Chondrocyte (in vitro differentiated cells): ENCODE data around the gene RTL1. TPM values are rescaled to one million over a fixed set of nuclear protein-coding genes. Genes with fewer than 3 reads are reported as not detected.

ENCODE experiments used
- DNase-seq: peaks from one replicate; pipeline ENCODE4 v3.0.0; 2021; ENCODE audit warnings: mixed read lengths, low spot score
- H3K27ac Mint-ChIP-seq: one replicate; pipeline ENCODE4 v1.8.0; 2021; ENCODE audit warnings: mild to moderate bottlenecking, moderate library complexity, mixed read lengths; ENCODE audit not compliant: unreplicated experiment
- H3K27me3 Mint-ChIP-seq: 2 replicates; pipeline ENCODE4 v1.8.0; 2021; ENCODE audit warnings: low read depth, mixed read lengths
- H3K36me3 Mint-ChIP-seq: 2 replicates; pipeline ENCODE4 v1.8.0; 2021; ENCODE audit warnings: low read depth, mixed read lengths
- H3K4me1 Mint-ChIP-seq: 2 replicates; pipeline ENCODE4 v1.8.0; 2021; ENCODE audit warnings: low read depth, mild to moderate bottlenecking, mixed read lengths
- H3K4me3 Mint-ChIP-seq: one replicate; pipeline ENCODE4 v1.8.0; 2021; ENCODE audit warnings: mild to moderate bottlenecking, moderate library complexity, mixed read lengths; ENCODE audit not compliant: unreplicated experiment
- H3K9me3 Mint-ChIP-seq: 2 replicates; pipeline ENCODE4 v1.8.0; 2021; ENCODE audit warnings: low read depth, mixed read lengths
- CTCF ChIP-seq: fragments of 200-600 bp; sonication (generic); IDR thresholded peaks from 2 replicates; pipeline ENCODE4 v1.5.0; 2021; ENCODE audit warnings: antibody characterized with exemption, mild to moderate bottlenecking, moderate library complexity
- total RNA-seq: library from RNA; stranded (reverse); gene quantifications from 3 replicates; pipeline ENCODE4 v1.2.1, GENCODE V29; 2021

The RTL1 gene
- total RNA-seq, 1 donor from 2014 or later = 0.02 TPM

- Mint-ChIP-seq H3K4me1 (no peaks in the 10 kb centered on the region), H3K4me3 (no peak overlapping the region), H3K27me3 (no peaks in the 10 kb centered on the region), H3K9me3 (no peaks in the 10 kb centered on the region), H3K36me3 (no peaks in the 10 kb centered on the region), H3K27ac (no peak overlapping the region)
- TF ChIP-seq CTCF = no peak
- DNase-seq = no peak
These were observed 30.4 kb downstream of the RTL1 start for GRCh38 chr14:100873096-100873482.

GRCh38 chr14:100872259-100873095 lies 31.0 kb downstream of the RTL1 start:
- no peaks in the 10 kb centered on the region for H3K27me3 Mint-ChIP-seq
- no peak overlapping the region for H3K27ac Mint-ChIP-seq
- H3K9me3 Mint-ChIP-seq = no peaks in the 10 kb centered on the region
- no peak for TF ChIP-seq CTCF
- peak; percentile 77 for DNase-seq
- no peak overlapping the region for H3K4me3 Mint-ChIP-seq
- no peaks in the 10 kb centered on the region for H3K4me1 Mint-ChIP-seq
- no peaks in the 10 kb centered on the region for H3K36me3 Mint-ChIP-seq

GRCh38 chr14:100871234-100872186 lies 32.0 kb downstream of the RTL1 start:
- DNase-seq = peak; percentile 29
- H3K27ac Mint-ChIP-seq = no peak overlapping the region
- H3K36me3 Mint-ChIP-seq = no peaks in the 10 kb centered on the region

GRCh38 chr14:100868621-100869370 lies 34.7 kb downstream of the RTL1 start:
- no peaks in the 10 kb centered on the region for H3K4me1 Mint-ChIP-seq
- no peaks in the 10 kb centered on the region for H3K36me3 Mint-ChIP-seq
- H3K4me3 Mint-ChIP-seq = no peak overlapping the region
- peak; percentile 77 for DNase-seq
- H3K27me3 Mint-ChIP-seq = peaks cover 4% of the 10 kb centered on the region
- H3K9me3 Mint-ChIP-seq = no peaks in the 10 kb centered on the region
- H3K27ac Mint-ChIP-seq = no peak overlapping the region
- TF ChIP-seq CTCF = no peak

More at GRCh38 chr14:100871234-100872186, 32.0 kb downstream of the RTL1 start:
- no peak overlapping the region for H3K4me3 Mint-ChIP-seq
- TF ChIP-seq CTCF = no peak
- H3K4me1 Mint-ChIP-seq = no peaks in the 10 kb centered on the region
- H3K27me3 Mint-ChIP-seq = no peaks in the 10 kb centered on the region
- H3K9me3 Mint-ChIP-seq = no peaks in the 10 kb centered on the region
